ENCODE results near the gene CT45A6. TPM values are rescaled to one million over a fixed set of nuclear protein-coding genes. Genes with fewer than 3 reads are reported as not detected.
"Not testable (repeated sequence)": the region's sequence is repeated elsewhere in the genome, so short reads cannot be mapped to it uniquely, and the experiment has no call there.

Gene CT45A6, protein sequence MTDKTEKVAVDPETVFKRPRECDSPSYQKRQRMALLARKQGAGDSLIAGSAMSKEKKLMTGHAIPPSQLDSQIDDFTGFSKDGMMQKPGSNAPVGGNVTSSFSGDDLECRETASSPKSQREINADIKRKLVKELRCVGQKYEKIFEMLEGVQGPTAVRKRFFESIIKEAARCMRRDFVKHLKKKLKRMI
- total RNA-seq (2016; rRNA removed; fragmentation: Illumina TruSeq; extraction: Trizol): not detected in 2 replicates
- total RNA-seq (2016; cell fraction: cytosol; rRNA removed; fragmentation: Illumina TruSeq; extraction: Trizol; ENCODE audit: low read depth): not detected in 2 replicates
- total RNA-seq (2016; cell fraction: insoluble cytoplasmic fraction; rRNA removed; fragmentation: Illumina TruSeq; extraction: Trizol): not detected in 2 replicates
- total RNA-seq (2016; cell fraction: membrane; rRNA removed; fragmentation: Illumina TruSeq; extraction: Trizol): not detected in 2 replicates
- total RNA-seq (2016; cell fraction: nucleus; rRNA removed; fragmentation: Illumina TruSeq; extraction: Trizol): not detected in 2 replicates
- not detected in 2 replicates for polyA plus RNA-seq (2011; rRNA removed)
- not detected in 2 replicates for polyA plus RNA-seq (2011; cell fraction: cytosol; rRNA removed)
- not detected in 2 replicates for polyA plus RNA-seq (2011; cell fraction: nucleus; rRNA removed)
- not detected in 2 replicates for polyA plus RNA-seq (2012)
- polyA plus RNA-seq (2016; cell fraction: cytosol; fragmentation: Illumina TruSeq; extraction: Trizol; ENCODE audit: low read depth): not detected in 2 replicates
- polyA plus RNA-seq (2016; cell fraction: insoluble cytoplasmic fraction; fragmentation: Illumina TruSeq; extraction: Trizol; ENCODE audit: low read depth): not detected in 2 replicates
- not detected in 2 replicates for polyA plus RNA-seq (2016; cell fraction: membrane; fragmentation: Illumina TruSeq; extraction: Trizol; ENCODE audit: low read depth)
- not detected in 2 replicates for polyA plus RNA-seq (2016; cell fraction: nucleus; fragmentation: Illumina TruSeq; extraction: Trizol; ENCODE audit: insufficient read depth, low read depth)
- polyA minus RNA-seq (2011; rRNA and poly(A)+ RNA removed; ENCODE audit: low replicate concordance): not detected in 2 replicates
- polyA minus RNA-seq (2011; cell fraction: cytosol; rRNA and poly(A)+ RNA removed): not detected in 2 replicates
- not detected in 2 replicates for polyA minus RNA-seq (2011; cell fraction: nucleus; rRNA and poly(A)+ RNA removed)
- Bru-seq, nascent RNA: not detected
- BruChase-seq, experiment 1, labeled RNA remaining after a 6-hour chase: not detected
- BruChase-seq, experiment 2, labeled RNA remaining after a 2-hour chase: not detected
- long read RNA-seq, experiment 1: 0 reads
- long read RNA-seq, experiment 2: 0 reads

DNA sequence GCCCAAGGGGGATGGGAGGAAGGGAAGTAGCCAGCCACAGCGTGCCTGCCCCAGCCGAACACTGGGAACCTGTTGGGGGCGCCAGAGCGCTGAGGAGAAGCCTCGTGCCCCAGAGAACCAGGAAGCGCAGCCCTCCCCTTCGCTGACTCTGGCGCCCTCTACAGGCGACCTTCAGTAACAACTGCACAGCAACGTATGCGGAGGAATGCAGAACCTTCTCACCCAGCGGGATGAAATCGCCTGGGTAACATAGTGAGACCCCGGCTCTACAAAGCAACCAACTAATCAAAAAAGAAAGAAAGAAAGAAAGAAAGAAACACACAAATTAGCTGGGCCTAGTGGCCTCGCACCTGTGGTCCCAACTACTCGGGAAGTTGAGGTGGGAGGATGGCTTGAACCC, at the start of gene CT45A6:
Gene CT45A6 (minus strand): TSS at position 101 of the 400 bp plus-strand sequence. CDS start 3,794 bp downstream, outside the sequence.
- not testable (repeated sequence) for ATAC-seq; H4K20me1 ChIP-seq (ENCODE audit: insufficient read depth, low read length); BruUV-seq (replicated peaks)

DNA sequence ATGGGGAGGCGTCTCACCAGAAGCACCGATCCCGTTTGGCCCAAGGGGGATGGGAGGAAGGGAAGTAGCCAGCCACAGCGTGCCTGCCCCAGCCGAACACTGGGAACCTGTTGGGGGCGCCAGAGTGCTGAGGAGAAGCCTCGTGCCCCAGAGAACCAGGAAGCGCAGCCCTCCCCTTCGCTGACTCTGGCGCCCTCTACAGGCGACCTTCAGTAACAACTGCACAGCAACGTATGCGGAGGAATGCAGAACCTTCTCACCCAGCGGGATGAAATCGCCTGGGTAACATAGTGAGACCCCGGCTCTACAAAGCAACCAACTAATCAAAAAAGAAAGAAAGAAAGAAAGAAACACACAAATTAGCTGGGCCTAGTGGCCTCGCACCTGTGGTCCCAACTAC, 34.6 kb upstream of the CT45A6 start, which contains the start of gene CT45A7:
Gene CT45A7 (minus strand): TSS at position 101 of the 400 bp plus-strand sequence. CDS start 3,747 bp downstream, outside the sequence.
- H3K4me2 ChIP-seq (ENCODE audit: low read depth, low read length); POLR2A ChIA-PET; FAIRE-seq; BruUV-seq (replicated peaks); H3K36me3 ChIP-seq (replicated peaks in 1 of 2; ENCODE audit: control insufficient read depth in 1 of 2, insufficient read depth in 2 of 2, low read length in 2 of 2); H4K20me1 ChIP-seq (ENCODE audit: insufficient read depth, low read length); ATAC-seq; H3K4me1 ChIP-seq (ENCODE audit: insufficient read depth, low read length); in situ Hi-C loops (cut with HindIII; ENCODE audit: extremely low pct_ligation_motif_present, low pct_unique_long_range_greater_than_20kb); DNase-seq (ENCODE audit: low spot score); intact Hi-C loops (cut with micrococcal nuclease; ENCODE audit: unreplicated experiment); H3K4me3 ChIP-seq (replicated peaks in 1 of 3; ENCODE audit: insufficient read depth in 1 of 3, low read depth in 2 of 3, low read length in 3 of 3); H3K9ac ChIP-seq (ENCODE audit: insufficient read depth, low read depth, low read length); CTCF ChIA-PET (ENCODE audit: low intra/inter-chr PET ratio, low total read pairs); H3K79me2 ChIP-seq (ENCODE audit: insufficient read depth, low read length); H3K27me3 ChIP-seq (ENCODE audit: control insufficient read depth in 1 of 2, insufficient read depth in 2 of 2, low read length in 2 of 2); H2AFZ ChIP-seq (ENCODE audit: low read length); H3K27ac ChIP-seq (ENCODE audit: extremely low read length, insufficient read depth, low read length); H3K9me3 ChIP-seq (ENCODE audit: low read length): not testable (repeated sequence)
- WGBS (ENCODE audit: low lambda C conversion rate): no CpG with 5 or more reads among the region's 17 CpGs

More for the DNA sequence above, at the start of gene CT45A6:
- intact Hi-C loops (cut with micrococcal nuclease; ENCODE audit: unreplicated experiment); H3K4me3 ChIP-seq (replicated peaks in 1 of 3; ENCODE audit: insufficient read depth in 1 of 3, low read depth in 2 of 3, low read length in 3 of 3); H3K36me3 ChIP-seq (replicated peaks in 1 of 2; ENCODE audit: control insufficient read depth in 1 of 2, insufficient read depth in 2 of 2, low read length in 2 of 2); CTCF ChIA-PET (ENCODE audit: low intra/inter-chr PET ratio, low total read pairs); H3K9ac ChIP-seq (ENCODE audit: insufficient read depth, low read depth, low read length); POLR2A ChIA-PET; H3K4me1 ChIP-seq (ENCODE audit: insufficient read depth, low read length); H3K4me2 ChIP-seq (ENCODE audit: low read depth, low read length); FAIRE-seq; H3K9me3 ChIP-seq (ENCODE audit: low read length); in situ Hi-C loops (cut with HindIII; ENCODE audit: extremely low pct_ligation_motif_present, low pct_unique_long_range_greater_than_20kb); H3K79me2 ChIP-seq (ENCODE audit: insufficient read depth, low read length); H2AFZ ChIP-seq (ENCODE audit: low read length); DNase-seq (ENCODE audit: low spot score); H3K27ac ChIP-seq (ENCODE audit: extremely low read length, insufficient read depth, low read length); H3K27me3 ChIP-seq (ENCODE audit: control insufficient read depth in 1 of 2, insufficient read depth in 2 of 2, low read length in 2 of 2): not testable (repeated sequence)
- WGBS (ENCODE audit: low lambda C conversion rate): no CpG with 5 or more reads among the region's 16 CpGs

DNA sequence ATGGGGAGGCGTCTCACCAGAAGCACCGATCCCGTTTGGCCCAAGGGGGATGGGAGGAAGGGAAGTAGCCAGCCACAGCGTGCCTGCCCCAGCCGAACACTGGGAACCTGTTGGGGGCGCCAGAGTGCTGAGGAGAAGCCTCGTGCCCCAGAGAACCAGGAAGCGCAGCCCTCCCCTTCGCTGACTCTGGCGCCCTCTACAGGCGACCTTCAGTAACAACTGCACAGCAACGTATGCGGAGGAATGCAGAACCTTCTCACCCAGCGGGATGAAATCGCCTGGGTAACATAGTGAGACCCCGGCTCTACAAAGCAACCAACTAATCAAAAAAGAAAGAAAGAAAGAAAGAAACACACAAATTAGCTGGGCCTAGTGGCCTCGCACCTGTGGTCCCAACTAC, 17.3 kb upstream of the CT45A6 start, which contains the start of gene CT45A2:
Gene CT45A2 (minus strand): TSS at position 101 of the 400 bp plus-strand sequence. CDS start 3,747 bp downstream, outside the sequence.
- intact Hi-C loops (cut with micrococcal nuclease; ENCODE audit: unreplicated experiment); H3K4me2 ChIP-seq (ENCODE audit: low read depth, low read length); FAIRE-seq; ATAC-seq; POLR2A ChIA-PET; H3K4me1 ChIP-seq (ENCODE audit: insufficient read depth, low read length); H3K79me2 ChIP-seq (ENCODE audit: insufficient read depth, low read length); H4K20me1 ChIP-seq (ENCODE audit: insufficient read depth, low read length); BruUV-seq (replicated peaks); H3K27me3 ChIP-seq (ENCODE audit: control insufficient read depth in 1 of 2, insufficient read depth in 2 of 2, low read length in 2 of 2); H3K9ac ChIP-seq (ENCODE audit: insufficient read depth, low read depth, low read length); DNase-seq (ENCODE audit: low spot score); in situ Hi-C loops (cut with HindIII; ENCODE audit: extremely low pct_ligation_motif_present, low pct_unique_long_range_greater_than_20kb); CTCF ChIA-PET (ENCODE audit: low intra/inter-chr PET ratio, low total read pairs); H3K36me3 ChIP-seq (replicated peaks in 1 of 2; ENCODE audit: control insufficient read depth in 1 of 2, insufficient read depth in 2 of 2, low read length in 2 of 2); H2AFZ ChIP-seq (ENCODE audit: low read length); H3K9me3 ChIP-seq (ENCODE audit: low read length); H3K4me3 ChIP-seq (replicated peaks in 1 of 3; ENCODE audit: insufficient read depth in 1 of 3, low read depth in 2 of 3, low read length in 3 of 3); H3K27ac ChIP-seq (ENCODE audit: extremely low read length, insufficient read depth, low read length): not testable (repeated sequence)
- WGBS (ENCODE audit: low lambda C conversion rate): no CpG with 5 or more reads among the region's 17 CpGs
